Stimulated activated CD4-positive, alpha-beta T cell treated with anti-CD3 and anti-CD28 coated beads, Interleukin-2, amount 100 ng/mL, for 48 hours (primary cell): Measurements from ENCODE around the gene EVC2.
"Not testable (repeated sequence)": the region's sequence is repeated elsewhere in the genome, so short reads cannot be mapped to it uniquely, and the experiment has no call there.

Experiments used
- DNase-seq, 2 donors: peaks; one replicate each; pipeline ENCODE4 v3.0.0-alpha.2; 2020

Gene EVC2

DNA sequence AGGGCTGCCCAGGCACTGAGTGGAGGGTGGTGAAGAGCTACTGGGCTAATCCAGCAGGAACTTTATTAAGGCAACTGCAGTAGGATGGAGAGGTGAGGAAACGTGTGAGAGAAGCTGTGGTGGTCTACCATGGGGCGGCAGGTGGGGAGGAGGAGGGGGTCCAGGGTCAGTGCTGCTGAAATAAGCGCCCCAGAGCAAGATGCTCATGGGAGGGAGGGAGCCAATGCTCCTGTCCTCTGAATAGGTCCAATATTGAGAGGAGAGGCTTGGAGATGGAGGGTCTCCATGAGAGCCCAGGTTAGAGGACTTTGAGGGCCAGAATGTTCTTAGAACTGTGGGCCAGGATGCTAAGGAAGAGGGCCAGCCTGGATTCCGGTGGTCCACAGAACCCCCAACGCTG lies 37.9 kb upstream of the EVC2 start:
- DNase-seq, result no peak

DNA sequence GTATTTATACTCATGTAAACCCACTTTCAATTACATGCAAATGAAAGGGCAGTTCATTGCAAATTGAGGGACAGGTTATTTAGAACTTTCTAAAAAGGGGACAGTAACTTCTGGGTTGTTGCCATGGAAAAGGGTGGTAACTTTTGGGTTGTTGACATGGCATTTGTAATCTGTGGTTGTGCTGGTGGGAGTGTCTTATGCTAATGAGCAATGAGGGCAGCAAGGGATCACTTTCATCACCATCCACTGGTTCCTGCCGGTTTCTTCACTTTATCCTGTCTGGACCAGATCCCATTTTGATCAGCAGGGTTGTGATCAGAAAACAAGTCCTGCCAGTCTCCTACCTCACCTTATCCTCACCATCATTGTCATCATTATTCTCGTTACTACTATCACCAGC lies 34.6 kb upstream of the EVC2 start:
- DNase-seq, result no peak

DNA sequence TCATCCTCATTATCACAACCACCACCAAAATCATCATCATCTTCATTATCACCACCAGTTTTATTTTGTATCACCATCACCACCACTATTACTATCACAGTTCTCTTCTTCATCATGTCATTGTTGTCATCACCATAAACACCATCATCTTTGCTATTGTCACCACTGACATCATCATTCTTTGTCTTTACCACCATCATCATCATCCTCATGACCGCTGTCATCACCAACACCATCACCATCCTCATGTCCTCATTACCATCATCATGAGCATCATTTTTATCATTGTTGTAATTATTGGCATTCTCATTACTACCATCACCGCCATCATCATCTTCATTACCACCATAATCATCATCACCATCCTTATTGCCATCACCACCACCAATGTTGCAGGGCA lies 34.0 kb upstream of the EVC2 start:
- no peak for DNase-seq

DNA sequence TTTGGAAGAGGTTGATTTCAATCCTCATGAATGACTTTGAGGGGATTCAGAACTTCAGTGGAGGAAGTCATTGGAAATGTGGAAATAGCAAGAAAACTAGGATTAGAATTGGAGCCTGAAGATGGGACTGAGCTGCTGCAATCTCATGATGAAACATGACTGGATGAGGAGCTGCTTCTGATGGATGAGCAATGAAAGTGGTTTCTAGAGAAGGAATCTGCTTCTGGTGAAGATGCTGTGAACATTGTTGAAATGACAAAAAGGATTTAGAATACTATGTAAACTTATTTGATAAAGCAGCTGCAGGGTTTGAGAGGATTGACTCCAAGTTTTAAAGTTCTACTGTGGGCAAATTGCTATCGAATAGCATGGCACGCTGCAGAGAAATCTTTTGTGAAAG lies 29.7 kb upstream of the EVC2 start:
- no peak for DNase-seq

DNA sequence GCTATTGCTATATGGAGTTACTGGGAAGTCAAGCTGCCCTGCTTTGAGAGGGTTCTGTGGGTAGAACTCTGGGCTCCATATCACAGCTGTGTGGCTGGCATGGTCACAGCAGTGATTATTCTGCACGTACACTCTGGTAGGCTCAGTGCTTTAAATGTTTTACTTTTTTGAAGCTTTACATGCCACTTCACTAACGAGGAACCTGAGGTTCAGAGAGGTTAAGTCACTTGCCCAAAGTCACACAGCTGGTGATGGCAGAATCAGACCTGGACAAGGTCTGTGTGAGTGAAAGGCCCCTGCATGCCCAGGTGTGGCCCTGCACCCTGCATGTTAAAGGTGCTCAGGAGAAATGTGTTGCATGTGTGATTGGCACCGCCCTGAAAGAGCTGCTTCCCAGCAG lies 27.1 kb upstream of the EVC2 start:
- DNase-seq, result no peak

DNA sequence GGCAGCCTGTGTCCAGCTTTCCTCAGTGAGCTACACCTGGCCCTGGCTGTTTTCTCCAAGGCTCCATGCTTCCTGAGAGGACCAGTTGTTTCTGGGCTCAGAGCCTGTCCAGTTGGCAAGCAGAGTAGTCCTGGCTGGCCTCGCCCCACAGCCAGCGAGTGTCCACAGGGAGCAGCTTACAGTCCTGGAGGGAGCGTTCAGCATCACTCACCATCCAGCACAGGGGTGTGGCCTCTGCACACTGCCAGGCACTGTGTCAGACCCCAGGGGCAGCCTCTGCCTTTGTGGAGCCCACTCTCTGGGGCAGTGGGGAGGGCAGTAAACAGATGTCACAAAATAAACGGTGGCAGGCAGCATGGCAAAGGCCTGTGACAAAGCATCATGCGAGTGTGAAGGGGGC lies 26.5 kb upstream of the EVC2 start:
- no peak for DNase-seq

DNA sequence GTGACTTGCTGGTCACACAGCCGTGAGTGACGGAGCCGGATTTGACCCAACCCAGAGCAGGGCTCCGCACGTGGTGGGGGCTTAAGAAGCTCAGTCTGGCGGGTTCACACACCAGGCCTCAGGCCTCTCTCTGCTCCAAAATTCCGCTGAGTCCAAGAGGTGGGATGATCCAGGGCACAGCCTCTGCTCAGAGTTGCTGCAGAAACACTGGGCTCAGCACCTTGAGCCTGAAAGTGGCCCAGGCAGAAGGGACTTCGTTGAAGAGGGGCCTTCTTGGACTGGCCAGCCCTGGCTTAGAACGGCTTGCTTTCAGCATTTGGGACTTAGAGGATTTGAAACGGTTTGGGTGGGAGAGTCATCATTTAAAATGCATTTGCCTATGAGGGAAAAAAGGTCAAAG lies 23.8 kb upstream of the EVC2 start:
- DNase-seq, result no peak

DNA sequence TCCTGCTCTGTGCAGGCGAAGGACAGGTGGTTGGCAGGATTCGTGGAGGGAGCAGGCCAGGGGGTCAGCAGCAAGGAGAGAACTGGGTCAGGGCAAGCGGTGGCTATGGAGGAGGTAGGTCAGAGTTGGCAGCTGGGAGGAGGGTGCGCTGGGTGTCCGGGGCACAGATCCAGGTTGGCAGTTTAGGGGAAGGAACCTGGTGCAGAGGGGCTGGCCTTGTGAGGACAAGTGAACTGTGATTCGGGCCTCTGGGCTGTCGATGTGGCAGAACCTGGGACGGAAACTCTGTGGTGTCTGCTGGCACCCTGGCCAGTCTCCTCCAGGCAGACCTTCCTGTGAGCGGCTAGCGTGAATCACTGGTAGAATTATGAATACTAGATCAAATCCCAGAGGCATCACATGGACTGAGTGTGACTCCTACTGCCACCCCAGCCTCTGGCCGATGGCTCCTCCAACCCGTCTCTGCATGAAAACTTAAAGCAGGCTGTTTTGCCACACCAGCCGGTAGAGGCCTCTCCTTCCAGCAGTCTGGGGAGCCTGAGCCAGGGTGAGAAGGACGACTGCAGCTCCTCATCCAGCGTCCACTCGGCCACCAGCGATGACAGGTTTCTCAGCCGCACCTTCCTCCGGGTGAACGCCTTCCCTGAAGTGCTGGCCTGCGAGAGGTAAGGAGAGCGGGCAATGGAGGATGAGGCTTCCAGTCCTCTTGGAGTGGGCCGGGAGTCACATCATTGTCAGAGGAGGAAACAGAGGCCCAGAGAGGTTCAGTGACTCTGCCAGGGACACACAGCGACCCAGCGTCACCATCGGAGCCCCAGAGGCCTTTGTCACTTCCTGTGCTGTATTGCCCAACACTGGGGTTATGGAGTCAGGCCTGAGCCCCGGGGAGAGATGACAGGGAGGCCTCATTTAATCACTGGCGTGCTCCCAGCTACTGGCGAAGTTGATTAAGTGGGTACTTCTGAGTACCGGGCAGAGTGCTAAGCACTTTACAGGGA lies 22.9 kb upstream of the EVC2 start:
- no peak for DNase-seq

DNA sequence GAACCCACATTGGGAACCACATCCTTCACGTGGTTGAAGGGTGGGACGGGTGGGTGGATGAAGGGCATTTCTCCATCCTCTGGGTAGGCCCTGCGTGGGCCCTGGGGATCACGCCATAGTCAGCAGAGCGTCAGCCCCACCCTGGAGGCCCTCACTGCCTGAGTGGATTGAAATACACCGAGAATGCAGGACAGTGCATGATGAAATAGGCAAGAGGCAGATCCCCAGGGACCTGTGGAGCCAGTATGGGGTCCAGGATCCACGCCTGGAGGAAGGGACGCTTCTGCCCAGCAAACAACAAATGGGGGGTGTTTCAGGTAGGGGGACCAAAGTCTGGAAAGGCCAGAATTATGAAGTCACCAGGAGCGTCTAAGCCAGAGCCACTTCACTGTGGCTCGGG lies 22.1 kb upstream of the EVC2 start:
- DNase-seq, result no peak

DNA sequence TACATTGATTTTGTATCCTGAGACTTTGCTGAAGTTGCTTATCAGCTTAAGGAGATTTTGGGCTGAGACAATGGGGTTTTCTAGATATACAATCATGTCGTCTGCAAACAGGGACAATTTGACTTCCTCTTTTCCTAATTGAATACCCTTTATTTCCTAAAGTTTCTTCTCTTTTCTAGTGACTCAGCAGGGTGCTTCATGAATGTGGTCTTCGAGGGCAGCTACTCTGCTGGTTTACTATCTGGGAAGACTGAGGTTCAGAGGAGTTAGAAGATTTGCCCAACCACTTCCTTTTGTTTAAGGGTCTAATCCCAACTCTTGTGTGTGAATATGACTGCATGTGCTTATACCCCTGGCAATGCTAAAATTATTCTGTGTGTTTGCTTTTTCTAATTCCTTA lies 20.1 kb upstream of the EVC2 start:
- DNase-seq, result not testable (repeated sequence)

DNA sequence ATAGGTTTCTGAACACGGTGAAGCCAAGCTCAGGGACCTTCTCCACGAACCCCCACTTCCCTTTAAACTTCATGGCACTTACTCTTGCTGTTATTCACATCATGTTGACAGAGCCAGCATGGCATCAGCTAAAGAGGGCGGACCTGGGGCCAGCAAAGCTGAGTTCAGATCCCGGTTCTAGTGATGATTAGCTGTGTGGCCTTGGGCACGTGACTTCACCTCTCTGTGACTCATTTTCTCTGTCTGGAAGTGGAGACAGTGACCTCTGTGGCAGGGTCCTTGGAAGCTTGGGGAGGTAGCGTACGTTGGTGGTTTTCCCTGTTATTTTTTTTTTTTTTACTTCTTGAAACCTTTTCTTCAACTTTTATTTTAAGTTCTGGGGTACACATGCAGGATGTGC lies 16.0 kb upstream of the EVC2 start:
- no peak for DNase-seq

DNA sequence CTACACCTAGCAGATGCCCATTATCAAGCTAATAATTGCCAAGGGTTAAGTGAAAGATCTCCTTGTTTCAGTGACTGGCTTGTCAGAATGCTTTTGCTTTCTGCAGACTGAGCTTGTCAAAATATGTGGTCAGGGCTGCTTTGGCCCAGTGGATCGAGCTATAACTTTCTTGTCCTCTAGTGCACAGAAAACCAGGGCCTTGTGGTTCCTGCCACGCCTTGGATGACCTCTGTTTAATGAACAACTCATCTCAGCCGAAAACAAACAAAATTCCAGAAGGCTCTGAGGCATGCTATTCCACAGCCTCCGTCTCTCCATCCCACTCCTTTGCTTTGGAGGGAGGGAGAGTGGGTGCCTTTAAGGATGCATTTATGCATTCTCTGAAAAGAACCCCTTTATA lies 14.0 kb upstream of the EVC2 start:
- DNase-seq, result no peak

DNA sequence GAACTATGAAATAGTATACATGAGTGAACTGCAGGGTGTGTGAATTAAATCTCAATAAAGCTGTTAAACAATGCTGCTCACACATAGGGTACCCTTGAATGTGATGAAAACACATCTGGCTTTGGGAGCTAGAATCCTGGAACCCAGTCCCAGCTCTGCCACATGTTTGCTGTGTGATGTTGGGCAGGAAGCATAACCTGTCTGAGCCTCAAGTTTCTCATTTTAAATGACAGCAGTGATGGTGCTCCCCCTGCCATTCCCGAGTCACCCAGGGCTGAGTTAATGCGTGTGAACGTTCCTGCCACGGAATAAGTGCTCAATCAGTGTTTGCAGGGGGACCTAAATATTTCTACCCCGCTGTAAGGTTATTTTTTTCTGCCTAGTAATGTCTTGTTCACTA lies 13.6 kb upstream of the EVC2 start:
- DNase-seq, result no peak

DNA sequence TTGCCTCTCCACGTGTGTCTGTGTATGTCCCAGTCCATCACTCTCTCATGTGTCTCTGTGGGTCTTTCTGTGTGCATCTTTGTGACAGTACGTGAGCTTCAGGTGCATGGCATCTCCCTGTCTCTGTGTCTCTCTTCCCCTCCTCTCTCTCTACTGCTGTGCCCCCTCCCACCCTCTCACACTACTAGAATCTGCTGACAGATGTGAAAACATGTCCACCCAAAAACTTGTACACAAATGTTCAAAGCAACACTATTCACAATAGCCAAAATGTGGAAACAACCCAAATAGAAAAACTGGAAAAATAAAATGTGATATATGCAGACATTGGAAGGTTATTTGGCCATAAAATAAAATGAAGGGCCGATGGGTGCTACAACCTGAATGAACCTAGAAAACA lies 12.6 kb upstream of the EVC2 start:
- no peak for DNase-seq

DNA sequence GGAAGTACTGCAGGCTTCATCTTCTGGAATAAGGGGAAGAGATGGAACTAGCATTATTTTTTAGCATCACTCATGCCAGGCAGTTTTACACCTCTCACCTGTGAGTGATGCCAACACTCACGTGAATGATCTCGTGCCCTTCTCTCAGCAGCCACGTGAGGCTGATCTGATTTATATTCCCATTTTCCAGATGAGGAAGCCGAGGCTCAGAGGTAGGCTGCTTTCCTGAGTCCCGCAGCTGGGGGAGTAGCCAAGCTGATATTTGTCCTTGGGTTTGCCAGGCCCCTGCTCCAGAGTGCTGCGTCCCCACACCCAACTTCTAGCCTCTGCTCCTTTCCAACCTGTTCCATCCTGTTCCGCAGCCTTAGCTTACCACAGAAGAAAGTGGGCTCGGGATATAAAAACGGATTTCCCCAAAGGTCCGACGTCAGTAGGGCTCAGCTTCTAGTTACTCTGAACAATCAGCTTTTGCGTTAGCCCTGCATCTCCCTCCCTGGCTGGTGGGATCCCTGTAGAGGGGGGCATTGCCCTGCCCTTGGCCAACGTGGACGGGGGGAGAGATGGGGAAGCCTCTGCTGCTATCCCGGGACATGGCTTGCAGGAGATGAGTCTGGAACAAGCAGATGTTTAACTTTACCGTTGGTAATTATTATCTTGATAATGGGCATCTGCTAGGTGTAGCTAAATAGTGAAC lies 11.9 kb upstream of the EVC2 start:
- DNase-seq, result no peak

DNA sequence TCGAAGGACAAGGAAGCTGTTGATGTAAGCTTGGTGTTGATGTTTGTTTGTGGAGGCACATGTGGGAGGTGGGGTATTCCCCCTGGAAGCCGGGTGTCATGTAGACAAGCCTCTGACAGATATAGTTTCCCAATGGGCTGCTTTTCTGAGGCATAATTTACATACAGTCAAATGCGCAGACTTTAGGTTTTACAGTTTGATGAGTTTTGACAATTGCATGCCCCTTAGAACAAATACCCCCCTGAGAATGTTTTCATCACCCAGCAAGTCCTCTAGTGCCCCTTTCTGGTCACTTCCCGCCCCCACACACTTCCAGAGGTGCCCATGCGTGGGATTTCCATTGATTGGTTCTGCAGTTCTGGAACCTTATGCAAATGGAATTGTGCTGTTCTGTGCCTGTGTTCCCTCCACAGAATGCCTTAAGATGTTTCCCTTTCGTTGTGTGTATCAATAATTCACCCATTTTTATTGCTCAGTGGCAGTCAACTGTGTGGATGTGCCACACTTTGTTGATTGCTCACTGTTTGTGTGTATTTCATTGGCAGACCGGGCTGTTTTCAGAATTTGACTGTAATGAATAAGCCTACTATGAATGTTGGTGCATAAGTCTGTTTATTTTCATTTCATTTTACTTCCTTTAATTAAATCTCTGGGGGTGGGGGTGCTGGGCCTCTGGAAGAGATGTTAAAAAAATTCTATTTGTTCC lies 11.1 kb upstream of the EVC2 start:
- no peak for DNase-seq

DNA sequence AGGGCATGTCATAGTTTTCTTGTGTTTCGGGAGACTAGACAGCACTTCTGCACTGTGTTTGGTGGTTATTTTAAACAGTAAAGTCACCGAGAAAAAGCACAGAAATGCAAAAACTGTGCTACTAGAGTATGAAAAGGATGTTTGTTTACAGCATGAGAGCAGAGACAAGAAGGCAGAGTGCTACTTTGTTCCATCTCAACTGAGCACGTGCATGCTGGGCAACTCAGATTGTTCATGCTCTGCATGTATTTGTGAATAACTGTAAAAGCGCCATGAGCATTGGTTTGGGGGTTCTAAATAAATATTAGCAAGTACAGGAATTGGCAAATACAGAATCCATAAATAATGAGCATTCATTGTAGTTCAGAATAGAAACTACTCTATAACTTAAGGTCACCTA lies 10.1 kb upstream of the EVC2 start:
- DNase-seq, result no peak

DNA sequence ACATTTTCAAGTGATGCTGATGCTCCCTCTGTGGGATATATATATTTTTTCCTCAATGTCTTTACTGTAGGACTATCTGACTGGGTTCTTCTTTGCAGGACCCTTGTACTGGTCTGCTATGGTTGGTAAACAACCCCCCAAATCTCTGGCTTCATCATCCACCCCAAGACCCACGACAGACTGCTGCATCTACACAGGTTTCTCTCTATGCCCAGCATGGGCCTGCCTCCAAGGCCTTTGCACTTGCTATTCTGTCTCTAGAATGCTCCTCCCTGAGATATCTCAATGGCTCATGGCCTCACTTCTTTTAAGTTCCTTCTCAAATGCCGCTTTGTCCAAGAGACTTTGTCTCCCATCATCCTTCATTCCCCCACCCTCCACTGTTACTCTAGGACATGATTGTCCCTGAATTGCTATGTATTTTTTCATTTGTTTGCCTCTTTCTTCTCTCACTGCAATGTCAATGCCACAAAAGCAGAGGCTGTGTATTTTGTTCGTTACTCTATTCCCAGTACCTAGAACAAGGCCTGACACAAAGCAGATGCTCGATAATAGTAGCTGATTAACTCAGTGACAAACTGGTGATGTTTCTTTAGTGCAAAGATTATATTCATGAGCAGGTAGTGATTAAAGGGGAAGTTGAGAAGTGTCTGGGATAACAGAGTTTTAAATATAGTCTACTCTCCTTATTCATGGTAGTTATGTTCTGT lies 9.2 kb upstream of the EVC2 start:
- DNase-seq, result no peak

DNA sequence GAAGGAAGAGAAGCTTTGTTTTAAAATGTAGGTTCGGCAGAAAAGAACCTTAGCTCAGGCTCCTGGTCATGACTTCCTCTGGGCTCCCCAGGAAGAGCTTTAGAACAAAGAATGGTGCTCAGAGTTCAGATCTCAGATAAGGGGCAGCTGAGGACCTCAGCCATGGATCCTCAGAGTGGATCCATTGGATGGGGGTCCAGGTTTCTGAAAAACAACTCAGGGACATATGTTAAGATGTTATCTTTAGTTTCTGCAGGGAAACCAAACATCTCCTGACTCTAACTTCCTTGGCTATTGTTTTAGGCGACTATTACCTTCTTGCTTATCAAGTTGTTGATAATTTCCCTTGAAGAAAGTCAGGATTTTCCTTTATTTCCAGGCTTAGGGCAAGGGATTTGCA lies 8.0 kb upstream of the EVC2 start:
- DNase-seq, result no peak

DNA sequence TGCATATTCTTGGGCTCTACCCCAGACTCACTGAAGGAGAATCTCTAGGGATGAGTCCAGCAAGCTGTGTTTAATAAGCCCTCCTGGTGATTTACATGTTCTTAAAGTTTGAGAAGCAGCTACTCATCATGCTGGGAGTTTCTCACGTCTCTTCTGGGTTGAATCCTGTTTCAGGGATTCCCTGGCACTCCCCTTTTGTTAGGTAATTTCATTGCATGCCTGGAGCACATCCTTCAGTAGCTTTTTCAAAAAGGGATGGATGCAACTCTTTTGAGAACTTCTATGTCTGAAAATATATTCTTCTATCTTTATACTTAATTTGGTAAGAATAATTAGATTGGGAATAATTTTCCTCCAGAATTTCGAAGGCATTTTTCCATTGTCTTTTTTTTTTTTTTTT lies 7.0 kb upstream of the EVC2 start:
- no peak for DNase-seq

DNA sequence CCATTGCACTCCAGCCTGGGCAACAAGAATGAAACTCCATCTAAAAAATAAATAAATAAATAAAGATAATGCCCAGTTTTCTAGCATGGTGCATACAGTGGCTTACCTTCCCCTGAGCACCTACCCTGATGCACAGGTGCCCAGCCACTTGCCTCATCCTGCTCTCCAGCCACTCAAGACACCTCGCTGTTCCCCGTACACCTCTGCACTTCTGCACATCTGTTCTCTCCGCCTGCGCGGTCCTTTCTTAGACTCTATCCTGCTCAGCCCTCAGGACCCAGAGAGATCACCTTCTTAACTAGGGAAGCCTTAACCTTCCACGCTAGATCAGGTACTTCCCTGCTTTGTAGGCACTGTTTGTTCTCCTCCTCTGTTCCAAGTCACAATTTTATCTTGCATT lies 5.5 kb upstream of the EVC2 start:
- no peak for DNase-seq

DNA sequence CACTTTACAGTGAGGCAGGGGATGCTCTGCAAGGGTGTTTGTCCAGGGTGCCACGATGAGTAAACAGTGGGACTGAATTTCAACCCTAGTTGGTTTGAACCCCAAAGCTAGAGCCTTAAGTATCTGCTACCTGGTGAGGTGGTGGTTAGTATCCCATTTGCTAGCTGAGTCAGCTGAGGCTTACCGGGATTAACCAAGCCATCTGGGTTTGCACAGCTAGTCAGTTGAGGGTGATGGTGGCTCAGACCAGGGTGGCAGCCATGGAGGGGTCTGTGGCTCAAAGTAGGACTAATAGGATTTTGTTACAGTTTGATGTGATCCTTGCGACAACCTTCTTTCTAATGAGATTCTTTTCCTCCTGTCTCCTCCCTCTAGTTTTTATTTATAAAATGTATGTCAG lies 4.6 kb upstream of the EVC2 start:
- no peak for DNase-seq

DNA sequence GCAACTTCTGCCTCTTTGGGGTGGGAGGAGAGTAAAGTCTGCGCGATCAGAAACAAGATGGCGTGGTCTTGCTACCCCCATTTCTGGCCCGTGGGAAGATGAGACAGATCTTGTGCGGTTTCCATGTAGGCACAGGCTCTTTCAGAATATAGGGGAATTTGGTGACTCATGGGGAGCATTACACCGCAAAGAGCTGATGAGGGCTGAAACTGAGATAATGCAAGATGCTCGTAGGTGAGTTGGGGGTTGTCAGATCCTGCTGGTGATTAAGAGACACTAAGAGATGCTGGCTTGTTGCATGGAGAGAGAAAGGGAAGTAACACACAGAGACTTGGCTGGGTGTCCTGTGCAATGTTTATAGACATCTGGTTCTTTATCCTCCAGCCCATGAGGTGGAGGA lies 4.2 kb upstream of the EVC2 start:
- DNase-seq, result no peak
